HCT116 (cell line): Measurements from ENCODE around the gene USP7. TPM values are rescaled to one million over a fixed set of nuclear protein-coding genes. Genes with fewer than 3 reads are reported as not detected.

Experiments used
- ATAC-seq: fragments of 200-7000 bp; cut with Tn5 transposase; 2 replicates; pipeline ENCODE4 v1.9.1; 2020; ENCODE audit warnings: mild to moderate bottlenecking, moderate library complexity
- BruUV-seq: library from RNA; stranded (reverse); fragments of 400-500 nt; replicated peaks from 2 replicates; lab custom pipeline; 2021; lab: Mats Ljungman, UMichigan
- CTCF ChIA-PET: fragments of 300-600 bp; sonication (Branson Sonifier 250); formaldehyde crosslinking; loops from one replicate; lab custom pipeline; 2021; ENCODE audit warnings: antibody characterized with exemption; lab: Charles Lee
- POLR2A ChIA-PET: fragments of 300-600, 350-600 bp; sonication (Branson Sonifier 250); formaldehyde crosslinking; loops from one replicate; lab custom pipeline; 2021; ENCODE audit warnings: antibody characterized with exemption; lab: Charles Lee
- RAD21 ChIA-PET, 2 experiments: fragments of 300-600 bp; sonication (Branson Sonifier 250); formaldehyde crosslinking; loops; one replicate each; lab custom pipeline; 2023; ENCODE audit warnings: low total read pairs in 2 of 2; ENCODE audit not compliant: uncharacterized antibody in 2 of 2, unreplicated experiment in 2 of 2, low non-redundant PET in 1 of 2; lab: Charles Lee
- DNase-seq: peaks from one replicate; pipeline ENCODE4 v3.0.0-alpha.2; 2010; ENCODE audit warnings: low read depth, low spot score
- H2AFZ ChIP-seq: fragments of 200-600 bp; shearing (Covaris generic), sonication (generic); 2 replicates; pipeline ENCODE4 v1.6.1; 2017; ENCODE audit warnings: low read depth, mixed run types, mixed read lengths, antibody characterized with exemption, low read length; ENCODE audit not compliant: poor library complexity, severe bottlenecking
- H3K27ac ChIP-seq: 2 replicates; pipeline ENCODE4 v1.5.1; 2012; ENCODE audit warnings: low read depth, low read length
- H3K27me3 ChIP-seq: fragments of 200-600 bp; sonication (generic); 2 replicates; pipeline ENCODE4 v1.6.1; 2016; ENCODE audit warnings: mixed run types, low read length, mixed read lengths; ENCODE audit not compliant: insufficient read depth
- H3K36me3 ChIP-seq, 2 experiments: fragments of 200-500 bp in 1 of 2; fragments of 200-600 bp in 1 of 2; sonication (Bioruptor generic) in 1 of 2; sonication (generic) in 1 of 2; 2 replicates each; pipeline versions ENCODE4 v1.5.1 to v1.6.1; 2014 to 2016; ENCODE audit warnings: low read length in 2 of 2, inconsistent platforms in 1 of 2, mixed read lengths in 1 of 2, mixed run types in 1 of 2; ENCODE audit not compliant: insufficient read depth in 2 of 2, control insufficient read depth in 1 of 2
- H3K4me1 ChIP-seq, 2 experiments: fragments of 200-600 bp in 1 of 2; sonication (generic) in 1 of 2; 2 replicates each; pipeline versions ENCODE4 v1.5.1 to v1.6.1; 2012 to 2017; ENCODE audit warnings: low read length in 2 of 2, inconsistent platforms in 1 of 2, mild to moderate bottlenecking in 1 of 2, mixed read lengths in 1 of 2, mixed run types in 1 of 2, moderate library complexity in 1 of 2; ENCODE audit not compliant: insufficient read depth in 2 of 2, control insufficient read depth in 1 of 2
- H3K4me2 ChIP-seq: fragments of 200-600 bp; sonication (generic); 2 replicates; pipeline ENCODE4 v1.6.1; 2017; ENCODE audit warnings: mixed run types, low read length, mixed read lengths
- H3K4me3 ChIP-seq, 2 experiments: fragments of 200-600 bp in 1 of 2; sonication (generic) in 1 of 2; replicated peaks in 1 of 2; 2 replicates each; pipeline ENCODE4 v1.5.1; 2011 to 2016; ENCODE audit warnings: low read length in 2 of 2, control low read depth in 1 of 2, low read depth in 1 of 2, mild to moderate bottlenecking in 1 of 2, mixed read lengths in 1 of 2, mixed run types in 1 of 2
- H3K79me2 ChIP-seq: fragments of 200-600 bp; sonication (generic); 2 replicates; pipeline ENCODE4 v1.6.1; 2017; ENCODE audit warnings: mild to moderate bottlenecking, mixed run types, low read length, moderate library complexity, mixed read lengths; ENCODE audit not compliant: insufficient read depth
- H3K9ac ChIP-seq: fragments of 200-600 bp; sonication (generic); 2 replicates; pipeline ENCODE4 v1.6.1; 2016; ENCODE audit warnings: low read length, mixed read lengths
- H3K9me2 ChIP-seq: fragments of 200-600 bp; sonication (generic), shearing (Covaris generic); 2 replicates; pipeline ENCODE4 v1.6.1; 2017; ENCODE audit warnings: mixed run types, mild to moderate bottlenecking, moderate library complexity; ENCODE audit not compliant: insufficient read depth
- H3K9me3 ChIP-seq, 2 experiments: fragments of 200-500 bp in 1 of 2; fragments of 200-600 bp in 1 of 2; sonication (Bioruptor generic) in 1 of 2; sonication (generic) in 1 of 2; 2 replicates each; pipeline ENCODE4 v1.6.1; 2014 to 2017; ENCODE audit warnings: low read length in 2 of 2, mixed read lengths in 2 of 2, inconsistent platforms in 1 of 2, low read depth in 1 of 2, mild to moderate bottlenecking in 1 of 2, mixed run types in 1 of 2, moderate library complexity in 1 of 2; ENCODE audit not compliant: control insufficient read depth in 1 of 2, insufficient read depth in 1 of 2
- H4K20me1 ChIP-seq: fragments of 200-600 bp; sonication (generic), shearing (Covaris generic); 2 replicates; pipeline ENCODE4 v1.6.1; 2017; ENCODE audit warnings: mixed run types, mild to moderate bottlenecking, moderate library complexity; ENCODE audit not compliant: insufficient read depth
- CBX3 ChIP-seq: IDR thresholded peaks from 2 replicates; pipeline ENCODE4 v1.6.1; 2012; ENCODE audit warnings: low read depth
- CEBPB ChIP-seq: IDR thresholded peaks from 2 replicates; pipeline ENCODE4 v1.6.1; 2012; ENCODE audit warnings: low read depth
- CTCF ChIP-seq, 3 experiments: fragments of 200-600 bp in 1 of 3; sonication (generic) in 1 of 3; IDR thresholded peaks in 2 of 3; conservative IDR thresholded peaks in 1 of 3; 2 replicates each; pipeline ENCODE4 v1.5.1; 2012 to 2017; ENCODE audit warnings: low read depth in 2 of 3, low read length in 2 of 3, antibody characterized with exemption in 1 of 3, borderline replicate concordance in 1 of 3, control low read depth in 1 of 3, mild to moderate bottlenecking in 1 of 3, mixed read lengths in 1 of 3, mixed run types in 1 of 3, moderate library complexity in 1 of 3; ENCODE audit not compliant: insufficient read depth in 1 of 3
- ELF1 ChIP-seq: IDR thresholded peaks from 2 replicates; pipeline ENCODE4 v1.6.1; 2012; ENCODE audit warnings: low read depth, borderline replicate concordance
- EZH2 ChIP-seq: fragments of 200-600 bp; sonication (generic); IDR thresholded peaks from 2 replicates; pipeline ENCODE4 v1.6.1; 2017; ENCODE audit warnings: antibody characterized with exemption, mixed run types
- EZH2phosphoT487 ChIP-seq: fragments of 200-600 bp; IDR thresholded peaks from 2 replicates; pipeline ENCODE4 v1.6.1; 2018; ENCODE audit warnings: antibody characterized with exemption, borderline replicate concordance
- FOSL1 ChIP-seq: IDR thresholded peaks from 2 replicates; pipeline ENCODE4 v1.6.1; 2012; ENCODE audit warnings: low read depth
- JUND ChIP-seq: IDR thresholded peaks from 2 replicates; pipeline ENCODE4 v1.6.1; 2012
- RAD21 ChIP-seq: IDR thresholded peaks from 2 replicates; pipeline ENCODE4 v1.6.1; 2012; ENCODE audit warnings: low read depth, mild to moderate bottlenecking
- SIN3A ChIP-seq: IDR thresholded peaks from 2 replicates; pipeline ENCODE4 v1.6.1; 2012; ENCODE audit warnings: low read depth
- SRF ChIP-seq: IDR thresholded peaks from 2 replicates; pipeline ENCODE4 v1.6.1; 2012; ENCODE audit warnings: low read depth
- ZBTB33 ChIP-seq: IDR thresholded peaks from 2 replicates; pipeline ENCODE4 v1.6.1; 2011; ENCODE audit warnings: mild to moderate bottlenecking, low read length, moderate library complexity; ENCODE audit not compliant: insufficient replicate concordance; ENCODE audit errors: extremely low read depth
- ZNF274 ChIP-seq: fragments of 200-500 bp; sonication (Bioruptor generic); IDR thresholded peaks from 2 replicates; pipeline ENCODE4 v1.6.1; 2014; ENCODE audit warnings: mild to moderate bottlenecking, low read depth, low read length, inconsistent platforms
- intact Hi-C: fragments of 100-400 bp; cut with micrococcal nuclease; formaldehyde crosslinking; loops from 2 replicates; pipeline ENCODE4 v1.10.0; 2022
- total RNA-seq: library from RNA; stranded (reverse); gene quantifications from one replicate; pipeline ENCODE4 v1.2.1, GENCODE V29; 2021; ENCODE audit not compliant: unreplicated experiment
- TF ChIP-seq, protein P1 (sequence below): IDR thresholded peaks from 2 replicates; pipeline ENCODE4 v1.6.1; 2012

The USP7 gene
- total RNA-seq, 1 experiment from 2014 or later = 154 TPM

DNA sequence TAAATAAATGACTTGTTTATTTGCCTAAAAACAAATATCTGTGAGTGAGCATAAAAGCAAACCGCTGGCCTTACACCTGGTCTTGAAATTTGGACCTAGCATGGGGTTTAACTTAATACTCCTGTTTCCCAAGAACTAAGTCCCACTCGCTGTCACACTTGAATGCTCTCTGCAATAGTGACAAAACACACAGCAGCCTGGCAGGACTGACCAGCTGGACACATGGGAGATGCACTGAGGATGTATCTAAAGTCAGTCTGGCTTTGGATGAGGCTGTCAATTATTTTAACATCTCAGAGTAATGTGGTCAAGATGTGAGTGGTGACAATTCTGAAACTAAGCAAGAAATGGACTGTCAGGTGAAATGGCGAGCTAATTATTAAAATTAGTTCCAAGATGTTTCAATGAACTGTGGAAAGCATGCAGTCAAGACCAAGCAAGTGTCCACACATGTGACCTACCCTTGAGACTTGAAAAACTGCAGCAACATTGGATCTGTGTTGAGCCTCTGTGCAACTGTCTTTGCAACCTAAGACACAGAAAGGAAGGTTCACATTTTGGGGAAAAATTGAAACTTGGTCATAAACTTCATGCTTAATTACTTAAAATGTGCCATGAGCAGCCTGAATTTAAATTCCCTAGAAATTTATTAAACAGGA, 64.9 kb downstream of the USP7 start:
- Histone ChIP-seq H2AFZ (no peak overlapping the region), H4K20me1 (peaks cover 8% of the 10 kb centered on the region; the same call in 1 of the 2 replicates), H3K9ac (no peak overlapping the region), H3K79me2 (peaks cover 6% of the 10 kb centered on the region; the same call in 1 of the 2 replicates), H3K9me3 (no peaks in the 10 kb centered on the region)
- CTCF ChIA-PET = interaction anchor here (1.0 to 2.0 kb wide), 2 partner anchors 10 to 38 kb away, joined by 4 to 6 read pairs; no protein-coding TSS in a partner anchor
- no TSS peak for BruUV-seq
- RAD21 ChIA-PET = no interaction called here
- TF ChIP-seq EZH2 (no peak), FOSL1 (no peak), ZBTB33 (no peak), RAD21 (no peak)
- TF ChIP-seq, all 23 proteins: peak for 0
- H3K4me1 ChIP-seq = no peaks in the 10 kb centered on the region
- no peak overlapping the region for H3K27ac ChIP-seq
- H3K36me3 ChIP-seq = peaks cover 72 to 80% of the 10 kb centered on the region in 2 experiments
- no peak overlapping the region for H3K4me2 ChIP-seq
- no peaks in the 10 kb centered on the region for H3K27me3 ChIP-seq
- intact Hi-C loops = no loop called here
- DNase-seq = no peak
- POLR2A ChIA-PET = no interaction called here
- H3K9me2 ChIP-seq = no peaks in the 10 kb centered on the region
- no peak for ATAC-seq
- H3K4me3 ChIP-seq = no peak overlapping the region

GRCh38 chr16:8894736-8895334, 68.9 kb downstream of the USP7 start:
- no peaks in the 10 kb centered on the region for H3K27me3 ChIP-seq
- TF ChIP-seq ELF1 = no peak
- no peak for TF ChIP-seq EZH2
- TF ChIP-seq EZH2phosphoT487 = no peak
- no peak for TF ChIP-seq CBX3
- TF ChIP-seq FOSL1 = no peak
- TF ChIP-seq, protein P1, sequence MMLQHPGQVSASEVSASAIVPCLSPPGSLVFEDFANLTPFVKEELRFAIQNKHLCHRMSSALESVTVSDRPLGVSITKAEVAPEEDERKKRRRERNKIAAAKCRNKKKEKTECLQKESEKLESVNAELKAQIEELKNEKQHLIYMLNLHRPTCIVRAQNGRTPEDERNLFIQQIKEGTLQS = no peak
- TF ChIP-seq SRF = no peak
- no peak for TF ChIP-seq ZNF274
- TF ChIP-seq CEBPB = no peak
- TF ChIP-seq SIN3A = no peak
- TF ChIP-seq CTCF (IDR thresholded peaks at IDR 0.05 in 2 of 3, conservative IDR thresholded peaks at IDR 0.05 in 1 of 3; ENCODE audit: borderline replicate concordance in 1 of 3, insufficient read depth in 1 of 3, low read depth in 2 of 3, low read length in 2 of 3) = no peak
- TF ChIP-seq JUND = no peak
- H3K9me3 ChIP-seq = no peaks in the 10 kb centered on the region
- H3K79me2 ChIP-seq = no peaks in the 10 kb centered on the region
- no peak for ATAC-seq
- DNase-seq = no peak
- no peaks in the 10 kb centered on the region for H4K20me1 ChIP-seq
- H3K9ac ChIP-seq = no peak overlapping the region
- H3K4me2 ChIP-seq = no peak overlapping the region
- RAD21 ChIA-PET = no interaction called here
- CTCF ChIA-PET = no interaction called here
- H2AFZ ChIP-seq = no peak overlapping the region
- intact Hi-C loops = no loop called here
- no peak overlapping the region for H3K27ac ChIP-seq
- POLR2A ChIA-PET = no interaction called here
- no peaks in the 10 kb centered on the region for H3K9me2 ChIP-seq
- H3K4me1 ChIP-seq = no peaks in the 10 kb centered on the region
- no TSS peak for BruUV-seq
- no peak overlapping the region for H3K4me3 ChIP-seq
- H3K36me3 ChIP-seq = peaks cover 52 to 67% of the 10 kb centered on the region in 2 experiments
